K562 (cell line): ENCODE measurements around the gene POLR3GL. TPM values are rescaled to one million over a fixed set of nuclear protein-coding genes. Genes with fewer than 3 reads are reported as not detected.
A peak's percentile ranks its signal among the peaks of the same experiment; 100 is the strongest.

Experiments used
- ATAC-seq: fragments of 200-7000 bp; cut with Tn5 transposase; 3 replicates; pipeline ENCODE4 v1.9.1; 2020; ENCODE audit warnings: moderate library complexity
- BruUV-seq: library from RNA; stranded (reverse); fragments of 400-500 nt; replicated peaks from 2 replicates; lab custom pipeline; 2021; lab: Mats Ljungman, UMichigan
- CTCF ChIA-PET: fragments of 300-600 bp; formaldehyde crosslinking; extraction: SDS; loops from one replicate; lab custom pipeline; 2021; ENCODE audit warnings: low intra/inter-chr PET ratio; lab: Yijun Ruan, JAX
- POLR2A ChIA-PET: fragments of 300-600, 350-650 bp; sonication (Branson Sonifier 250); formaldehyde crosslinking; extraction: SDS; loops from one replicate; lab custom pipeline; 2021; ENCODE audit warnings: antibody characterized with exemption, inconsistent platforms; lab: Yijun Ruan, JAX
- DNase-seq, 4 experiments: peaks; one replicate each; pipeline versions ENCODE4 v3.0.0 to v3.0.0-alpha.2; 2011 to 2018; ENCODE audit warnings: low spot score in 3 of 4, mixed read lengths in 3 of 4; ENCODE audit errors: extremely low read depth in 1 of 4
- FAIRE-seq: peaks from 2 replicates; lab custom pipeline; 2011; peaks lifted over from hg19 to GRCh38; lab: Jason Lieb, UNC
- H2AFZ ChIP-seq: 2 replicates; pipeline ENCODE4 v1.6.0; 2011; ENCODE audit warnings: low read depth, low read length, control low read depth, inconsistent platforms
- H3K27ac ChIP-seq: fragments of 200-600 bp; 3 replicates; pipeline ENCODE4 v1.8.0; 2011; ENCODE audit warnings: low read depth, mild to moderate bottlenecking, control low read depth, inconsistent platforms, low read length, moderate library complexity, mixed read lengths; ENCODE audit errors: extremely low read depth
- H3K27me3 ChIP-seq, 2 experiments: fragments of 300-600 bp in 1 of 2; 2 replicates in 1 of 2; 3 replicates in 1 of 2; pipeline versions ENCODE4 v1.6.0 to v1.8.0; 2011; ENCODE audit warnings: inconsistent platforms in 2 of 2, low read length in 2 of 2, mild to moderate bottlenecking in 1 of 2, mixed read lengths in 1 of 2, moderate library complexity in 1 of 2; ENCODE audit not compliant: control insufficient read depth in 2 of 2, insufficient read depth in 2 of 2
- H3K36me3 ChIP-seq: fragments of 300-600 bp; 3 replicates; pipeline ENCODE4 v1.8.0; 2011; ENCODE audit warnings: mild to moderate bottlenecking, low read length, inconsistent platforms; ENCODE audit not compliant: control insufficient read depth, insufficient read depth
- H3K4me1 ChIP-seq, 2 experiments: fragments of 200-600 bp in 1 of 2; replicated peaks in 1 of 2; 2 replicates in 1 of 2; 3 replicates in 1 of 2; pipeline versions ENCODE4 v1.5.1 to v1.8.0; 2011; ENCODE audit warnings: inconsistent platforms in 2 of 2, low read length in 2 of 2, mild to moderate bottlenecking in 1 of 2, mixed read lengths in 1 of 2, moderate library complexity in 1 of 2; ENCODE audit not compliant: control insufficient read depth in 2 of 2, insufficient read depth in 2 of 2
- H3K4me2 ChIP-seq: 2 replicates; pipeline ENCODE4 v1.6.1; 2011; ENCODE audit warnings: low read length, control low read depth, inconsistent platforms, mixed read lengths; ENCODE audit not compliant: insufficient read depth
- H3K4me3 ChIP-seq: fragments of 200-600 bp; sonication (generic), shearing (Covaris generic); 2 replicates; pipeline ENCODE4 v1.5.1; 2016; ENCODE audit warnings: control low read depth, inconsistent platforms
- H3K79me2 ChIP-seq: fragments of 200-600 bp; 3 replicates; pipeline ENCODE4 v1.8.0; 2011; ENCODE audit warnings: low read length, inconsistent platforms; ENCODE audit not compliant: control insufficient read depth, insufficient read depth
- H3K9ac ChIP-seq, 2 experiments: 2 replicates each; pipeline versions ENCODE4 v1.6.0 to v1.6.1; 2011; ENCODE audit warnings: low read depth in 2 of 2, low read length in 2 of 2, control low read depth in 1 of 2, inconsistent platforms in 1 of 2, mild to moderate bottlenecking in 1 of 2, mixed read lengths in 1 of 2; ENCODE audit not compliant: insufficient read depth in 1 of 2
- H3K9me1 ChIP-seq: one replicate; pipeline ENCODE4 v1.6.0; 2011; ENCODE audit warnings: inconsistent platforms, mild to moderate bottlenecking, low read length, moderate library complexity; ENCODE audit not compliant: control insufficient read depth, insufficient read depth
- H3K9me3 ChIP-seq: replicated peaks from 2 replicates; pipeline ENCODE4 v1.5.1; 2011; ENCODE audit warnings: low read depth, low read length, inconsistent platforms; ENCODE audit not compliant: control insufficient read depth, insufficient read depth
- H4K20me1 ChIP-seq: replicated peaks from 2 replicates; pipeline ENCODE4 v1.6.1; 2011; ENCODE audit warnings: low read length, inconsistent platforms, mixed read lengths; ENCODE audit not compliant: control insufficient read depth, insufficient read depth
- ARID1B ChIP-seq: fragments of 450-650 bp; IDR thresholded peaks from 2 replicates; pipeline ENCODE4 v1.6.1; 2016; ENCODE audit warnings: antibody characterized with exemption, mild to moderate bottlenecking, inconsistent platforms
- BRCA1 ChIP-seq, 2 experiments: fragments of 450-650 bp in 1 of 2; sonication (generic) in 1 of 2; formaldehyde crosslinking in 1 of 2; IDR thresholded peaks; 2 replicates each; pipeline versions ENCODE4 v1.5.0 to v1.6.1; 2017 to 2020; ENCODE audit warnings: mild to moderate bottlenecking in 1 of 2, missing genetic modification reagents in 1 of 2
- CBFA2T2 ChIP-seq: fragments of 450-650 bp; conservative IDR thresholded peaks from 2 replicates; pipeline ENCODE4 v1.6.1; 2017; ENCODE audit warnings: mild to moderate bottlenecking
- CBFA2T3 ChIP-seq: fragments of 450-650 bp; IDR thresholded peaks from 2 replicates; pipeline ENCODE4 v1.6.1; 2017
- CEBPG ChIP-seq, 3 experiments: fragments of 200-800 bp in 1 of 3; sonication (Bioruptor generic) in 1 of 3; sonication (generic) in 1 of 3; formaldehyde crosslinking in 1 of 3; IDR thresholded peaks in 2 of 3; conservative IDR thresholded peaks in 1 of 3; 2 replicates each; pipeline versions ENCODE4 v1.6.1 to v1.8.0; 2016 to 2022; ENCODE audit warnings: missing compliant biosample characterization in 2 of 3, missing genetic modification characterization in 2 of 3, mild to moderate bottlenecking in 1 of 3, missing genetic modification reagents in 1 of 3
- FOSL1 ChIP-seq: fragments of 200-800 bp; sonication (Bioruptor generic); conservative IDR thresholded peaks from 2 replicates; pipeline ENCODE4 v1.6.1; 2016; ENCODE audit warnings: missing genetic modification characterization, missing compliant biosample characterization
- HNRNPK ChIP-seq: fragments of 200-400 bp; formaldehyde crosslinking; IDR thresholded peaks from one replicate; pipeline ENCODE4 v1.6.1; 2018; ENCODE audit warnings: mild to moderate bottlenecking, low read depth, low read length; ENCODE audit not compliant: poor library complexity, severe bottlenecking
- KDM1A ChIP-seq, 2 experiments: fragments of 450-650 bp; IDR thresholded peaks; 2 replicates each; pipeline ENCODE4 v1.6.1; 2016; ENCODE audit warnings: mild to moderate bottlenecking in 2 of 2
- MYBL2 ChIP-seq, 2 experiments: fragments of 450-650 bp in 1 of 2; sonication (generic) in 1 of 2; formaldehyde crosslinking in 1 of 2; IDR thresholded peaks; 2 replicates each; pipeline versions ENCODE4 v1.6.1 to v1.8.1; 2017 to 2022; ENCODE audit warnings: borderline replicate concordance in 1 of 2, inconsistent platforms in 1 of 2, low read depth in 1 of 2, mild to moderate bottlenecking in 1 of 2, missing genetic modification reagents in 1 of 2, moderate library complexity in 1 of 2
- RBM25 ChIP-seq: fragments of 200-400 bp; formaldehyde crosslinking; IDR thresholded peaks from 2 replicates; pipeline ENCODE4 v1.6.1; 2018; ENCODE audit warnings: low read length, low read depth, moderate library complexity; ENCODE audit not compliant: severe bottlenecking
- TAL1 ChIP-seq: fragments of 450-650 bp; IDR thresholded peaks from 2 replicates; pipeline ENCODE4 v1.6.1; 2016; ENCODE audit warnings: mild to moderate bottlenecking
- VEZF1 ChIP-seq: fragments of 200-800 bp; sonication (Bioruptor generic); IDR thresholded peaks from 2 replicates; pipeline ENCODE4 v1.6.1; 2017; ENCODE audit warnings: missing genetic modification characterization, missing compliant biosample characterization
- ZNF583 ChIP-seq: fragments of 250-450 bp; sonication (Bioruptor Pico); IDR thresholded peaks from 2 replicates; pipeline ENCODE4 v1.4.0; 2020
- WGBS: fragments of 100-300 bp; shearing (Covaris generic); methylation state at CpG from one replicate; pipeline ENCODE4 v1.1.6; 2016; ENCODE audit warnings: low coverage, mixed read lengths; ENCODE audit not compliant: insufficient coverage; ENCODE audit errors: missing lambda C conversion rate; 5-methylcytosine and 5-hydroxymethylcytosine counted together
- in situ Hi-C: fragments of 300-500 bp; cut with MboI; formaldehyde crosslinking; loops from 4 replicates; pipeline ENCODE4 v1.15.0; 2018; ENCODE audit warnings: inconsistent platforms, mixed read lengths
- intact Hi-C: fragments of 100-400 bp; cut with micrococcal nuclease; formaldehyde crosslinking; loops from 2 replicates; pipeline ENCODE4 v1.14.2; 2022
- polyA plus RNA-seq, 8 experiments: library from polyadenylated mRNA; depleted of rRNA in 4 of 8; stranded (reverse) in 5 of 8; unstranded in 3 of 8; fragments of >200 nt; fragmentation: Nextera tagmentation in 2 of 8; fragmentation: Illumina TruSeq in 1 of 8; extraction: Ambion mirVana in 2 of 8; extraction: Trizol in 1 of 8; gene quantifications; 2 replicates each; pipeline versions ENCODE4 v1.2.1 to v1.2.3, GENCODE V29; 2011 to 2014; ENCODE audit warnings: inconsistent platforms in 1 of 8, missing spikeins in 1 of 8
- total RNA-seq, 7 experiments: library from RNA; depleted of rRNA in 6 of 7; stranded (reverse); fragments of >200 nt in 6 of 7; fragmentation: Illumina TruSeq in 2 of 7; extraction: Trizol in 2 of 7; gene quantifications; 2 replicates each; pipeline versions ENCODE4 v1.2.1 to v1.2.3, GENCODE V29; 2011 to 2021; ENCODE audit warnings: low replicate concordance in 1 of 7

POLR3GL gene
- total and polyA plus RNA-seq, 9 of the 15 experiments (the other 6 are each of a cell fraction or from before 2014, with no cell fraction given) = 14.6 to 48.4 (median 38.2) TPM

GRCh38 chr1:145964328-145965118, at the start of gene POLR3GL, which contains the start of gene ANKRD34A (continued):
- TF ChIP-seq VEZF1 = peak; percentile 80
- no peak for TF ChIP-seq BRCA1 (IDR thresholded peaks at IDR 0.05)
- no peak for TF ChIP-seq BRCA1 (CRISPR knock-in tag; IDR thresholded peaks at IDR 0.05)

GRCh38 chr1:145916745-145917144, 47.7 kb upstream of the POLR3GL start:
- CTCF ChIA-PET = no interaction called here
- Histone ChIP-seq H3K9me1 (no peaks in the 10 kb centered on the region), H3K4me1 (peaks cover 7 to 23% of the 10 kb centered on the region in 2 experiments; a peak in 4 of 5 replicates), H3K27me3 (no peaks in the 10 kb centered on the region), H3K4me2 (no peak overlapping the region), H3K9me3 (no peaks in the 10 kb centered on the region), H4K20me1 (no peaks in the 10 kb centered on the region), H2AFZ (no peak overlapping the region), H3K27ac (no peak overlapping the region), H3K79me2 (peaks cover 8% of the 10 kb centered on the region), H3K9ac (no peak overlapping the region), H3K4me3 (no peak overlapping the region), H3K36me3 (peaks cover 21% of the 10 kb centered on the region; the same call in 2 of the 3 replicates)
- 49% methylated on average over 5 of the region's 5 CpGs for WGBS
- no TSS peak for BruUV-seq
- POLR2A ChIA-PET = interaction anchor here (0.5 kb wide), 1 partner anchor 63 kb away, joined by 3 read pairs; no protein-coding TSS in a partner anchor
- DNase-seq = peak in 2 of 4 experiments; percentile 12 to 33
- TF ChIP-seq CBFA2T3 = peak; percentile 82
- peak; percentile 57 to 72; a peak in 3 of 4 replicates for TF ChIP-seq KDM1A (IDR thresholded peaks at IDR 0.05)
- no peak for TF ChIP-seq CEBPG (CRISPR knock-in tag; IDR thresholded peaks at IDR 0.05)
- peak in 1 of 2 experiments; percentile 47; a peak in 1 of 4 replicates for TF ChIP-seq CEBPG (tag; conservative IDR thresholded peaks at IDR 0.05 in 1 of 2, IDR thresholded peaks at IDR 0.05 in 1 of 2)
- peak; percentile 26; the same call in 1 of the 2 replicates for TF ChIP-seq ARID1B
- peak; percentile 55 for TF ChIP-seq CBFA2T2
- TF ChIP-seq MYBL2 (IDR thresholded peaks at IDR 0.05; ENCODE audit: low read depth) = no peak
- TF ChIP-seq MYBL2 (CRISPR knock-in tag; IDR thresholded peaks at IDR 0.05; ENCODE audit: borderline replicate concordance) = no peak
- TF ChIP-seq ZNF583 (CRISPR knock-in tag) = no peak
- TF ChIP-seq FOSL1 (tag) = 0 out of 2 replicates have a peak, but pooled peaks have one; percentile 29
- peak; percentile 10; the same call in 1 of the 2 replicates for TF ChIP-seq TAL1
- TF ChIP-seq RBM25 = peak; percentile 41
- no peak for TF ChIP-seq HNRNPK
- ATAC-seq = no peak
- in situ Hi-C loops = no loop called here
- intact Hi-C loops = no loop called here
- no peak for FAIRE-seq
